ENCODE data around the gene FN3KRP.

Gene FN3KRP

GRCh38 chr17:82687871-82688270 is 28.6 kb upstream of the FN3KRP start:
- DNase-seq, result no peak

GRCh38 chr17:82689077-82689476 is 27.4 kb upstream of the FN3KRP start:
- no peak for DNase-seq

GRCh38 chr17:82690786-82691489 is 25.6 kb upstream of the FN3KRP start:
- DNase-seq, result no peak

GRCh38 chr17:82691714-82692113 is 24.8 kb upstream of the FN3KRP start:
- no peak for DNase-seq

- no peak for DNase-seq
These were observed 24.2 kb upstream of the FN3KRP start for GRCh38 chr17:82692268-82692667.

GRCh38 chr17:82693168-82693867 is 23.2 kb upstream of the FN3KRP start:
- no peak for DNase-seq

GRCh38 chr17:82694647-82695046 is 21.9 kb upstream of the FN3KRP start:
- no peak for DNase-seq

- no peak for DNase-seq
These were observed 20.2 kb upstream of the FN3KRP start for GRCh38 chr17:82696259-82696658.

- no peak for DNase-seq
These were observed 19.3 kb upstream of the FN3KRP start for GRCh38 chr17:82696916-82697807.

GRCh38 chr17:82697808-82698064 is 18.8 kb upstream of the FN3KRP start:
- no peak for DNase-seq

GRCh38 chr17:82698065-82698973 is 18.2 kb upstream of the FN3KRP start, which contains the start of gene RAB40B:
Gene RAB40B, minus strand, starts transcription at chr17:82698698. Its CDS starts 102 bp downstream, at chr17:82698596.
- DNase-seq, result peak; percentile 98

GRCh38 chr17:82698974-82699442 is 17.5 kb upstream of the FN3KRP start:
- no peak for DNase-seq

- DNase-seq, result no peak
These were observed 17.0 kb upstream of the FN3KRP start for GRCh38 chr17:82699551-82699950.

GRCh38 chr17:82702231-82702927 is 14.1 kb upstream of the FN3KRP start:
- no peak for DNase-seq

- DNase-seq, result no peak
These were observed 13.3 kb upstream of the FN3KRP start for GRCh38 chr17:82703036-82703745.

- no peak for DNase-seq
These were observed 12.3 kb upstream of the FN3KRP start for GRCh38 chr17:82703935-82704865.

- DNase-seq, result no peak
These were observed 11.6 kb upstream of the FN3KRP start for GRCh38 chr17:82704886-82705285.

- DNase-seq, result no peak
These were observed 10.8 kb upstream of the FN3KRP start for GRCh38 chr17:82705756-82706155.

- no peak for DNase-seq
These were observed 7.4 kb upstream of the FN3KRP start for GRCh38 chr17:82709024-82709675.

All from fibroblast of upper back skin (primary cell).